Hepatocyte (in vitro differentiated cells): ENCODE data around the gene RTP1. TPM values are rescaled to one million over a fixed set of nuclear protein-coding genes. Genes with fewer than 3 reads are reported as not detected.
"Not testable (repeated sequence)": the region's sequence is repeated elsewhere in the genome, so short reads cannot be mapped to it uniquely, and the experiment has no call there.

Experiments used
- DNase-seq: peaks from one replicate; pipeline ENCODE4 v3.0.0-alpha.2; 2016; ENCODE audit warnings: low spot score
- H2AFZ ChIP-seq: fragments of 200-600 bp; sonication (generic); 2 replicates; pipeline ENCODE4 v1.6.0; 2016; ENCODE audit warnings: antibody characterized with exemption, mild to moderate bottlenecking
- H3K27ac ChIP-seq: fragments of 200-600 bp; sonication (generic); 2 replicates; pipeline ENCODE4 v1.5.1; 2016; ENCODE audit warnings: mild to moderate bottlenecking
- H3K27me3 ChIP-seq: fragments of 200-600 bp; sonication (generic); 2 replicates; pipeline ENCODE4 v1.6.1; 2016
- H3K36me3 ChIP-seq: fragments of 200-600 bp; sonication (generic); replicated peaks from 2 replicates; pipeline ENCODE4 v1.5.1; 2016; ENCODE audit warnings: low read depth; ENCODE audit not compliant: insufficient read depth
- H3K4me1 ChIP-seq: fragments of 200-600 bp; sonication (generic); 2 replicates; pipeline ENCODE4 v1.5.1; 2016; ENCODE audit warnings: mild to moderate bottlenecking, moderate library complexity; ENCODE audit not compliant: insufficient read depth
- H3K4me2 ChIP-seq: fragments of 200-600 bp; sonication (generic); 2 replicates; pipeline ENCODE4 v1.6.0; 2016
- H3K4me3 ChIP-seq: fragments of 200-600 bp; sonication (generic); 2 replicates; pipeline ENCODE4 v1.5.1; 2016; ENCODE audit warnings: mild to moderate bottlenecking
- H3K79me2 ChIP-seq: fragments of 200-600 bp; sonication (generic); 2 replicates; pipeline ENCODE4 v1.6.0; 2017; ENCODE audit warnings: mild to moderate bottlenecking
- H3K9me2 ChIP-seq: fragments of 200-600 bp; sonication (generic); replicated peaks from 2 replicates; pipeline ENCODE4 v1.6.0; 2017; ENCODE audit warnings: mild to moderate bottlenecking; ENCODE audit not compliant: insufficient read depth
- H3K9me3 ChIP-seq: fragments of 200-600 bp; sonication (generic); 2 replicates; pipeline ENCODE4 v1.5.1; 2016; ENCODE audit warnings: low read depth, mild to moderate bottlenecking
- H4K20me1 ChIP-seq: fragments of 200-600 bp; sonication (generic); 2 replicates; pipeline ENCODE4 v1.6.0; 2016; ENCODE audit warnings: mild to moderate bottlenecking; ENCODE audit not compliant: insufficient read depth, poor library complexity, severe bottlenecking
- CTCF ChIP-seq: fragments of 200-600 bp; sonication (generic); IDR thresholded peaks from 2 replicates; pipeline ENCODE4 v1.5.1; 2016; ENCODE audit warnings: antibody characterized with exemption, mild to moderate bottlenecking; ENCODE audit not compliant: poor library complexity
- EZH2 ChIP-seq: fragments of 200-600 bp; sonication (generic); IDR thresholded peaks from 2 replicates; pipeline ENCODE4 v1.6.1; 2016; ENCODE audit warnings: antibody characterized with exemption, mild to moderate bottlenecking, borderline replicate concordance
- EZH2phosphoT487 ChIP-seq: fragments of 200-600 bp; sonication (generic); IDR thresholded peaks from one replicate; pipeline ENCODE4 v1.6.1; 2018; ENCODE audit warnings: antibody characterized with exemption, mild to moderate bottlenecking, low read depth, moderate library complexity; ENCODE audit not compliant: unreplicated experiment, severe bottlenecking
- WGBS: methylation state at CpG from one replicate; pipeline ENCODE4 v1.1.6; 2016; ENCODE audit warnings: low lambda C conversion rate; ENCODE audit errors: missing lambda C conversion rate; 5-methylcytosine and 5-hydroxymethylcytosine counted together
- polyA plus RNA-seq: library from polyadenylated mRNA; unstranded; fragments of >200 nt; fragmentation: Nextera tagmentation; extraction: Ambion mirVana; gene quantifications from 2 replicates; pipeline ENCODE4 v1.2.1, GENCODE V29; 2016
- total RNA-seq: library from RNA; depleted of rRNA; stranded (reverse); fragments of >200 nt; gene quantifications from 2 replicates; pipeline ENCODE4 v1.2.3, GENCODE V29; 2014

The RTP1 gene
- total and polyA plus RNA-seq, 2 experiments from 2014 or later, result not detected

DNA sequence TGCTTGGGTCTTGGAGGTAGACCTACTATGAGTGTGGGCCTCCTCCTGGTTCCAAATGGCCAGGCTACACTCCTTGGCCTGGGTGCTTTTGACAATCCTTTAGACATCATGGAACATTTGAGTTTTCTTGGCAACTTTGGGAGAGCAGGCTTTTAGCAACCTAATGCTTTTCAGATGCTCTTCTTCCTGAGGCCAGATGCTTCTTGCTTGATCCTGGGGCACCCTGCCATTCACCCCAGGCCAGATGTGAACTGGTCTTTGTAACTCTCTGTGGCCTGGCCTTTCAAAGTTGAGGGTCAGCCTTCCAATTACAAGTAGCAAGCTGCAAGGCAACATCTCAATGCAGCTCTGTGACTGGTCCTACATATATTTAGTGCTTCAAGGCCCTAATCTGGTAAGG, 40.5 kb downstream of the RTP1 start:
- no peaks in the 10 kb centered on the region for H4K20me1 ChIP-seq
- H3K9me3 ChIP-seq, result no peaks in the 10 kb centered on the region
- no peak overlapping the region for H3K4me3 ChIP-seq
- H3K9me2 ChIP-seq, result no peaks in the 10 kb centered on the region
- H3K4me2 ChIP-seq, result no peak overlapping the region
- no peak for DNase-seq
- no peaks in the 10 kb centered on the region for H3K4me1 ChIP-seq
- no peaks in the 10 kb centered on the region for H3K27me3 ChIP-seq
- no peak for TF ChIP-seq CTCF
- TF ChIP-seq EZH2phosphoT487, result no peak
- no peak for TF ChIP-seq EZH2
- no peaks in the 10 kb centered on the region for H3K36me3 ChIP-seq
- no peak overlapping the region for H3K27ac ChIP-seq
- H2AFZ ChIP-seq, result no peak overlapping the region
- no peaks in the 10 kb centered on the region for H3K79me2 ChIP-seq

DNA sequence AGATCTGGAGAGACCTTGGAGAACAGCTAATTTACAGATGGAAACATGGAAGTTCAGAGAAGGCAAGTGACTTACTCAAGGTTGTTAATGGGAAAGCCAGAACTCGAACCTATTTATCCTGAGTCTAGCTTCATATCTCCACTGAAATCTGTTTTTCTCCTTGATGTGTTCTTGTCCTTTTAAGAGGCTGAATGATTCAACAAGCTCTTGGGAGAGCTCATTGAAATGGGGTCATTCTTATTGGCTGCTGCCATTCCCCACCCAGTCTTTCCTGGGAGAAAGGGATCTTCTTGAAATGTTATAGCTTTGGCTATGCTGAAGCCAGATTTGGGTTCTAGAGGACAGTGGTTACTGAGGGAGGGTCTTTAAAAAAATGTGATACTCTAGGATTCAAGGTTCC, 41.0 kb downstream of the RTP1 start:
- Histone ChIP-seq H3K27me3 (no peaks in the 10 kb centered on the region), H3K9me3 (no peaks in the 10 kb centered on the region), H3K27ac (no peak overlapping the region), H3K36me3 (no peaks in the 10 kb centered on the region), H3K79me2 (no peaks in the 10 kb centered on the region), H3K4me1 (no peaks in the 10 kb centered on the region), H3K9me2 (no peaks in the 10 kb centered on the region), H4K20me1 (no peaks in the 10 kb centered on the region), H3K4me2 (no peak overlapping the region), H2AFZ (no peak overlapping the region), H3K4me3 (no peak overlapping the region)
- no peak for DNase-seq
- 94% methylated on average over 1 of the region's 1 CpG for WGBS
- TF ChIP-seq EZH2phosphoT487, result no peak
- no peak for TF ChIP-seq CTCF
- TF ChIP-seq EZH2, result no peak

GRCh38 chr3:187238835-187239234, 41.5 kb downstream of the RTP1 start:
- not testable (repeated sequence) for H3K27ac ChIP-seq, H4K20me1 ChIP-seq, H3K9me2 ChIP-seq, H3K4me3 ChIP-seq, H2AFZ ChIP-seq, H3K36me3 ChIP-seq, DNase-seq, H3K4me2 ChIP-seq, H3K4me1 ChIP-seq, H3K79me2 ChIP-seq, H3K9me3 ChIP-seq, H3K27me3 ChIP-seq
- 100% methylated on average over 4 of the region's 4 CpGs for WGBS

DNA sequence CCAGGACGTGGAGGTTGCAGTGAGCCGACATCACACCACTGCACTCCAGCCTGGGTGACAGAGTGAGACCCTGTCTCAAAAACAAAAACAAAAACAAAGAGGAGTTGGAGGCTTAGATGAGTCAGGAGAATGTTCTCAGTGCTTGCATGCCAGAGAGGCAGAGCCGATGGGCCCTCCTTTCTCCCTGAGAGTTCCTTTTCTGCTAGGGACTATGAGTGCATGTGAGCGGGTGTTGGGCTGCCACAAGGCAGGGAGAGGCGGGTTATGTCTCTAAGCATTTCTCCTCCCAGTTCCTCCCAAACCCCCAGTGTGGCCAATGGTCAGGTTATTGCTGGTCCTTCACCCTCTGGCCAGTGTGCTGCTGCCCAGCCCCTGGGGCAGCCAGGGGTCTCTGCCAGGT, 45.1 kb downstream of the RTP1 start:
- H3K4me1 ChIP-seq, result no peaks in the 10 kb centered on the region
- TF ChIP-seq EZH2phosphoT487, result no peak
- no peak for TF ChIP-seq CTCF
- no peak for TF ChIP-seq EZH2
- H3K27ac ChIP-seq, result no peak overlapping the region
- no peaks in the 10 kb centered on the region for H3K79me2 ChIP-seq
- no peak overlapping the region for H3K4me3 ChIP-seq
- no peaks in the 10 kb centered on the region for H4K20me1 ChIP-seq
- no peaks in the 10 kb centered on the region for H3K36me3 ChIP-seq
- no peak for DNase-seq
- H2AFZ ChIP-seq, result no peak overlapping the region
- H3K9me3 ChIP-seq, result no peaks in the 10 kb centered on the region
- H3K9me2 ChIP-seq, result no peaks in the 10 kb centered on the region
- no peak overlapping the region for H3K4me2 ChIP-seq
- no peaks in the 10 kb centered on the region for H3K27me3 ChIP-seq
- WGBS, result 83% methylated on average over 5 of the region's 5 CpGs
